Measurements from ENCODE around the gene IRAK4. TPM values are rescaled to one million over a fixed set of nuclear protein-coding genes. Genes with fewer than 3 reads are reported as not detected.
"Not testable (repeated sequence)": the region's sequence is repeated elsewhere in the genome, so short reads cannot be mapped to it uniquely, and the experiment has no call there.

The IRAK4 gene
- total RNA-seq, 1 donor from 2014 or later = 18.4 TPM

DNA sequence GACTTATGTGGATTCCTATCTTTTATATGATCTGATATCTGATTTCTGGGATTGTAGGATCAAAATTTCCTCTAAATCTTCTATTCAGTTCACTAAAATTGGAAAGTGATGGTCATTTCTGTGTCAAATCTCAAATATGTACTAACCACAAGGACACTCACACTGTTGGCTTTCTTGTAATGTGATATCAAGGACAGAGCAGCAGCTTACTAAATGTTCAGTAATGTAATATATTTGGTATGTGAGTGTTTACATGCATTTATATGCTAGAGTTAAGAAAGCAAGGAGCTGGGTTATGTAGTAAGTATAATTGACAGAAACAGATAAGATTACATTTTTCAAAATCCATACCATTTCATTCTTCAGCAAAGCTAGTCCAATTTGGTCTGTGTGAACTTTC lies 16.6 kb upstream of the IRAK4 start:
- TF ChIP-seq, protein P1, sequence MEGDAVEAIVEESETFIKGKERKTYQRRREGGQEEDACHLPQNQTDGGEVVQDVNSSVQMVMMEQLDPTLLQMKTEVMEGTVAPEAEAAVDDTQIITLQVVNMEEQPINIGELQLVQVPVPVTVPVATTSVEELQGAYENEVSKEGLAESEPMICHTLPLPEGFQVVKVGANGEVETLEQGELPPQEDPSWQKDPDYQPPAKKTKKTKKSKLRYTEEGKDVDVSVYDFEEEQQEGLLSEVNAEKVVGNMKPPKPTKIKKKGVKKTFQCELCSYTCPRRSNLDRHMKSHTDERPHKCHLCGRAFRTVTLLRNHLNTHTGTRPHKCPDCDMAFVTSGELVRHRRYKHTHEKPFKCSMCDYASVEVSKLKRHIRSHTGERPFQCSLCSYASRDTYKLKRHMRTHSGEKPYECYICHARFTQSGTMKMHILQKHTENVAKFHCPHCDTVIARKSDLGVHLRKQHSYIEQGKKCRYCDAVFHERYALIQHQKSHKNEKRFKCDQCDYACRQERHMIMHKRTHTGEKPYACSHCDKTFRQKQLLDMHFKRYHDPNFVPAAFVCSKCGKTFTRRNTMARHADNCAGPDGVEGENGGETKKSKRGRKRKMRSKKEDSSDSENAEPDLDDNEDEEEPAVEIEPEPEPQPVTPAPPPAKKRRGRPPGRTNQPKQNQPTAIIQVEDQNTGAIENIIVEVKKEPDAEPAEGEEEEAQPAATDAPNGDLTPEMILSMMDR (IDR thresholded peaks at IDR 0.05) = no peak
- Histone ChIP-seq H3K27me3 (no peaks in the 10 kb centered on the region), H3K36me3 (peaks cover 46% of the 10 kb centered on the region), H3K27ac (no peak overlapping the region), H3K4me3 (no peak overlapping the region), H3K9me3 (no peaks in the 10 kb centered on the region), H3K4me1 (no peaks in the 10 kb centered on the region)
- ATAC-seq = no peak
- intact Hi-C loops (cut with DNase I) = no loop called here
- no peak for DNase-seq

DNA sequence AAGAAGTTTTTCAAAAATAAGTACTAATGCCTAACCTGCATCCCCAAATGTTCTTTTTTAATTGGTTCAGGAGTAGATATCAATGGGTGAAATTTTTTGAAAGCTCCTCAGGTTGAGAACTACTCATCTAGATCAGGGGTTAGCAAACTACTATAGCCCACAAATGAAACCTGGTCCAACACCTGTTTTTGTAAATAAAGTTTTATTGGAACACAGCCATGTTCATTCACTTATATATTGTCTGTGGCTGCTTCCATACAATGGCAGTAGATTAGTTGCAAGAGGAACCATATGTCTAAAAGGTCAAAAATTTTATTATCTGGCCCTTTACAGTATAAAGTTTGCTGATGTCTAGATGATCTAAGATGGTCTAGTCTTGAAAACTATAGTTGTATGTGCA lies 13.9 kb upstream of the IRAK4 start:
- Histone ChIP-seq H3K4me1 (no peaks in the 10 kb centered on the region), H3K4me3 (no peak overlapping the region), H3K27me3 (no peaks in the 10 kb centered on the region), H3K27ac (no peak overlapping the region), H3K9me3 (no peaks in the 10 kb centered on the region), H3K36me3 (peaks cover 34% of the 10 kb centered on the region)
- intact Hi-C loops (cut with DNase I) = no loop called here
- ATAC-seq (no peak), DNase-seq (no peak)
- TF ChIP-seq, protein P1 (IDR thresholded peaks at IDR 0.05) = no peak

DNA sequence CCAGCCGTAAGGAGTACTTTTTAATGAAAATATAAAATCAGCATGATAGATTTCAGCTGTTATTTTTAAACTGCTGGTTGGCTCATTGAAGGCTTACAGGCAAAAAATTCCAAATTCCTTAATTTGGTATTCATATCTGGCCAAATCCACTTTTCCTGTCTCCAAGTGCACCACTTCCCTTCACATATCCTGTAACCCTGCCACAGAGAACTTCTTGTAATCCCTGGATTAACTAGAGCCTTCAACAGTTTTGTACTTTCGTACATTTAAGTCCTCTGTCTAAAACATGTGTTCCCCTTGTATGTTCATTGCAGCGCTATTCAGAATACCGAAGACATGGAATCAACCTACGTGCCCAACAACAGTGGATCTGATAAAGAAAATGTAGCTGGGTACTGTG lies 9.7 kb upstream of the IRAK4 start:
- ATAC-seq (no peak), DNase-seq (no peak)
- H3K36me3 ChIP-seq = peaks cover 15% of the 10 kb centered on the region
- intact Hi-C loops (cut with DNase I) = no loop called here
- TF ChIP-seq, protein P1 (IDR thresholded peaks at IDR 0.05) = no peak
- H3K27me3 ChIP-seq = no peaks in the 10 kb centered on the region
- H3K4me3 ChIP-seq = no peak overlapping the region
- H3K9me3 ChIP-seq = no peaks in the 10 kb centered on the region
- H3K27ac ChIP-seq = no peak overlapping the region
- no peaks in the 10 kb centered on the region for H3K4me1 ChIP-seq

DNA sequence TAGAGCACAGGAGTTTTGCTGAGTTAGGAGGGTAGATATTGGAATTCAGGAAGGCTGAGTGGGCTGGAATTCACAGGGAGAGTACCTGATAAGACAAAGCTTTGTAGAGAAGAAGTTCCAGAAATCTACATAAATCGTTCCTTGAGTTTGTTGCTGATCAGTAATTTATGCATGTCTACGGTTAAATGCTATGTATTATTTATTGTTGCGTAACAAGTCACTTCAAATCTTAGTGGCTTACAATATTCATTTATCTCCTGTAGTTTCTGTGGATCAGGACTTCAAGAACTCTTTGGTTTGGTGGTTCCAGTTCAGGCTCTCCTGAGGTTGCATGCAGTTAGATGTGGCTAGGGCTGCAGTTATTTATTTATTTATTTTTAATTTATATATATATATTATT lies 7.9 kb upstream of the IRAK4 start:
- no peaks in the 10 kb centered on the region for H3K4me1 ChIP-seq
- H3K4me3 ChIP-seq = no peak overlapping the region
- ATAC-seq = no peak
- H3K9me3 ChIP-seq = no peaks in the 10 kb centered on the region
- no peak overlapping the region for H3K27ac ChIP-seq
- no peak for DNase-seq
- H3K36me3 ChIP-seq = peaks cover 3% of the 10 kb centered on the region
- intact Hi-C loops (cut with DNase I) = no loop called here
- no peaks in the 10 kb centered on the region for H3K27me3 ChIP-seq
- TF ChIP-seq, protein P1 (IDR thresholded peaks at IDR 0.05) = no peak

DNA sequence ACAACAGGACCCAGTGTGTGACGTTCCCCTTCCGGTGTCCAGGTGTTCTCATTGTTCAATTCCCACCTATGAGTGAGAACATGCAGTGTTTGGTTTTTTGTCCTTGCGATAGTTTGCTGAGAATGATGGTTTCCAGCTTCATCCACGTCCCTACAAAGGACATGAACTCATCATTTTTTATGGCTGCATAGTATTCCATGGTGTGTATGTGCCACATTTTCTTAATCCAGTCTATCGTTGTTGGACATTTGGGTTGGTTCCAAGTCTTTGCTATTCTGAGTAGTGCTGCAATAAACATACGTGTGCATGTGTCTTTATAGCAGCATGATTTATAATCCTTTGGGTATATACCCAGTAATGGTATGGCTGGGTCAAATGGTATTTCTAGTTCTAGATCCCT lies 7.4 kb upstream of the IRAK4 start:
- DNase-seq; ATAC-seq; H3K4me3 ChIP-seq; H3K36me3 ChIP-seq; H3K4me1 ChIP-seq; H3K27me3 ChIP-seq; intact Hi-C loops (cut with DNase I); H3K27ac ChIP-seq; H3K9me3 ChIP-seq: not testable (repeated sequence)

DNA sequence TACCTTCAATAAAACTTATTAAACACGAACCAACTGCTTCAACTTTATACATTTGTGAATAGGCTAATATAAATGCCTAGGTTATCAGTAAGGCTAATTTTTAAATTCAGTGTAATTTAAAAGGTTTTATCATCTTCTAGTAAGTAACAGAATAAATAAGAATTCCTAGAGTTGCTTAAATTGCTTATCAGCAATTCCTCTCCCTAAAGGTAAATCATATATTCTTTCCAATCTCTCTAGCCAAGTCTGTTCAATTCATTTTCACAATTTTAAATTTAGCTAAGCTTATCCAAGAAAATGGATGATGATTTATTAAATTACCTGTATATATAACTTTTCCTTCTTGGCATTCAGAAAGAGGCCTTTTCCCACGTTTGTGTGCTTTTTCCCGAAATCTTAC lies 4.7 kb upstream of the IRAK4 start:
- no peak overlapping the region for H3K27ac ChIP-seq

More for the DNA sequence above, 4.7 kb upstream of the IRAK4 start:
- H3K27me3 ChIP-seq = no peaks in the 10 kb centered on the region
- H3K4me3 ChIP-seq = no peak overlapping the region
- ATAC-seq = no peak
- no peaks in the 10 kb centered on the region for H3K9me3 ChIP-seq
- intact Hi-C loops (cut with DNase I) = no loop called here
- peaks cover 10% of the 10 kb centered on the region for H3K4me1 ChIP-seq
- TF ChIP-seq, protein P1 (IDR thresholded peaks at IDR 0.05) = no peak
- H3K36me3 ChIP-seq = no peaks in the 10 kb centered on the region
- no peak for DNase-seq
